HL-60 (cell line): ENCODE data around the gene HOXD11.

ENCODE experiments used
- DNase-seq, 2 experiments: peaks; one replicate each; pipeline ENCODE4 v3.0.0-alpha.2; 2010 to 2020; ENCODE audit warnings: low read depth in 1 of 2, low spot score in 1 of 2
- H3K27ac ChIP-seq: fragments of 250-450 bp; sonication (Bioruptor Pico); replicated peaks from 2 replicates; pipeline ENCODE4 v1.5.1; 2020; ENCODE audit warnings: mild to moderate bottlenecking, moderate library complexity
- H3K27me3 ChIP-seq: fragments of 250-450 bp; sonication (Bioruptor Pico); 2 replicates; pipeline ENCODE4 v1.5.1; 2021; ENCODE audit warnings: mild to moderate bottlenecking, moderate library complexity; ENCODE audit not compliant: insufficient read depth, poor library complexity, severe bottlenecking
- H3K4me3 ChIP-seq: replicated peaks from 2 replicates; pipeline ENCODE4 v1.5.1; 2011; ENCODE audit warnings: mild to moderate bottlenecking, control low read depth, low read length; ENCODE audit not compliant: insufficient read depth
- CTCF ChIP-seq: IDR thresholded peaks from one replicate; pipeline ENCODE4 v1.5.1; 2011; ENCODE audit warnings: low read length, control low read depth, inconsistent platforms; ENCODE audit not compliant: insufficient read depth
- GABPA ChIP-seq: IDR thresholded peaks from 2 replicates; pipeline ENCODE4 v1.6.1; 2012; ENCODE audit warnings: low read depth
- POLR2AphosphoS5 ChIP-seq: IDR thresholded peaks from 2 replicates; pipeline ENCODE4 v1.6.1; 2012; ENCODE audit warnings: low read depth
- REST ChIP-seq: IDR thresholded peaks from 2 replicates; pipeline ENCODE4 v1.6.1; 2012; ENCODE audit warnings: low read depth; ENCODE audit not compliant: insufficient replicate concordance
- SPI1 ChIP-seq: IDR thresholded peaks from 2 replicates; pipeline ENCODE4 v1.6.1; 2012; ENCODE audit warnings: low read depth, mild to moderate bottlenecking, borderline replicate concordance

Gene HOXD11

GRCh38 chr2:176082824-176083751 is 24.0 kb upstream of the HOXD11 start:
- Histone ChIP-seq H3K27ac (no peak overlapping the region), H3K27me3 (peaks cover 87% of the 10 kb centered on the region), H3K4me3 (no peak overlapping the region)
- no peak for DNase-seq
- TF ChIP-seq CTCF (no peak), REST (no peak), POLR2AphosphoS5 (no peak), GABPA (no peak), SPI1 (no peak)

GRCh38 chr2:176083796-176084261 is 23.3 kb upstream of the HOXD11 start, which contains the start of gene EVX2:
EVX2 (minus strand) TSS chr2:176083962; CDS start chr2:176083776, 186 bp downstream.
- Histone ChIP-seq H3K4me3 (no peak within 1 kb of the TSS), H3K27me3 (peaks cover 85% of the 10 kb centered on the region), H3K27ac (no peak within 1 kb of the TSS)
- TF ChIP-seq CTCF (no peak), REST (no peak), GABPA (no peak), SPI1 (no peak), POLR2AphosphoS5 (no peak)
- DNase-seq: no peak

GRCh38 chr2:176084611-176085119 is 22.4 kb upstream of the HOXD11 start:
- TF ChIP-seq REST: no peak
- TF ChIP-seq CTCF: no peak
- no peak for TF ChIP-seq SPI1
- H3K27me3 ChIP-seq: peaks cover 87% of the 10 kb centered on the region
- H3K27ac ChIP-seq: no peak overlapping the region
- DNase-seq: no peak
- no peak overlapping the region for H3K4me3 ChIP-seq
